ENCODE data around the gene SIRPB2. TPM values are rescaled to one million over a fixed set of nuclear protein-coding genes. Genes with fewer than 3 reads are reported as not detected.

Gene SIRPB2
- polyA plus RNA-seq, 3 donors, result 0.79 to 0.87 (median 0.83) TPM

DNA sequence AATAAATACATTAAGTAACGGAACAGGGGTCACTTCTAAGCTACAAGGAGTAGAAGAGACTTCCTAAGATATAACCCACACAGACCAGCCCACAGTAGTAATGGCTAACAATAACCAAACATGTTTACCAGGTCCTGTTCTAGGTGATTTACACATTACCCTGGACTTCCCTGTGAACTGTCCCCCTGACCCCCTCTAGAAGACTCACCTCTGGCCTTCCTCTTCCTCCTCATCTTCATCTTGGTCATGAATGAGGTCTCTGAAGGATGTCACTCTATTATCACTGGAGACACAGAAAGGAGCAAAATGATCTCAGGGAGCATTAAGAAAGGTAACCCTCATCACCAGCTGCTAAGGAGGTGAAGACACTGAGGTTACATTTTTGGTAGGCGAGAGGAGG lies 33.2 kb downstream of the SIRPB2 start:
- no peak for DNase-seq (ENCODE audit: extremely low read depth in 1 of 11, low read depth in 9 of 11, low spot score in 4 of 11)

DNA sequence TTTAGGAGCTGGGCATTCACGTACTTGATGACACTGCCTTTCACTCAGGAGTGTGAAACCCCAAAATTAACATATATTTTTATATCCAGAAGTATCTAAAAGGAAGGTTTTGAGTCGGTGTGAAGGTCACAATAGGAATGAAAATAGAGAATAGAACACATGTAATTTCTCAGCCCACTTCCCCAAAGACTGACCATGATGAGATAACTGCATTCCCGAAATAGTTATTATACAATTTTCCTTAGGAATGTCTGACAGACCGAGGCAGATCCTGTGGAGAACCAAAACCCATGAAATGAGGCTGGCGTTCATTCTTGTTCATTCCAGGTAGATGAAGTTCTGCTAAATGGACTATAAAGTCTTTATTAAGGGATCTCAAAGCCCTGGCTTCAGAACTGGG lies 34.9 kb downstream of the SIRPB2 start:
- DNase-seq (ENCODE audit: extremely low read depth in 1 of 11, low read depth in 9 of 11, low spot score in 4 of 11), result no peak

DNA sequence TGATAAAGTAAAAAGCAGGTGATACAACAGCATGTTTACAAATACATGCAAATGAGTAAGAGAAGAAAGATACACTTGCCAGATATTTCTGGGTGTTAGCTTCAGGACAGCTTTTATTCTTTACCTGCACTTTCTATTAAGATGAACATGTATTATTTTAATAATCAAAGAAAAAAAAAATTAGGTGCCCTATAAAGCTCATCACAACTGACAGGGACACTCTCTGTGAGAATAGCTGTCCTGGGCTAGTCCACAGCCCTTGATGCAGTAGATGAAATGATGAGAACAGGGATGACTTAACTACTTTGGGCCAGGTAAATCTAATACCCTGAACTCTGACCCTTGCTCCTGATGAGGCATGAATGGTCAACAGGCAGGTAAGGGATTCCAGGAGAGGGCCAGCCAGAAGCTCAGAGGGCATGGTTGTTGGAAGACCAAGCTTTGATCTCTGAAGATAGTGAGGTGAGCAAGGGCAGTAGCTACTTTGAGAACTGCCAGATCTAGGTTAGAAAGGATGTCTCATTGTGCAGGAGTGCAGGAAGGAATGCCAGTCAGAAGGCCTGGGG lies 40.2 kb downstream of the SIRPB2 start:
- DNase-seq (ENCODE audit: extremely low read depth in 1 of 11, low read depth in 9 of 11, low spot score in 4 of 11), result no peak

DNA sequence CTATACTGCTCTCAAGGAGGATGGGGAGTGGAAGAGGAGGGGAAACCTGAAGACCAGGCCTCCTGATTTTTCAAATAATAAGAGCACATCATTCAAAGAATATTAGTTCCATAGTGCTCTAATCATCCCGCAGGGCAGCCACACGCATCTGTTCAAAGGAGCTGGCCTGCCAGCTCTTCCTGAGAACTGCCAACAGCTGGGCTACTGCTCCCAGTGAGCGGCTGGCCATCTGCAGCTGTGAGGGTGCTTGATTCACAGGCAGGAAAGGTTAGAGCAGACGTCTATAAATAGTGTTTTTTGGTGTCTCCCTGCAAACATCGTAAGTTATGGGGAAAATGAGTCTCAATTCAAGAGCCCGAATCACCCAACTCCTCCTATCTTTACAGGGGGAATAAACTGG lies 41.9 kb downstream of the SIRPB2 start:
- DNase-seq (ENCODE audit: extremely low read depth in 1 of 11, low read depth in 9 of 11, low spot score in 4 of 11), result no peak

DNA sequence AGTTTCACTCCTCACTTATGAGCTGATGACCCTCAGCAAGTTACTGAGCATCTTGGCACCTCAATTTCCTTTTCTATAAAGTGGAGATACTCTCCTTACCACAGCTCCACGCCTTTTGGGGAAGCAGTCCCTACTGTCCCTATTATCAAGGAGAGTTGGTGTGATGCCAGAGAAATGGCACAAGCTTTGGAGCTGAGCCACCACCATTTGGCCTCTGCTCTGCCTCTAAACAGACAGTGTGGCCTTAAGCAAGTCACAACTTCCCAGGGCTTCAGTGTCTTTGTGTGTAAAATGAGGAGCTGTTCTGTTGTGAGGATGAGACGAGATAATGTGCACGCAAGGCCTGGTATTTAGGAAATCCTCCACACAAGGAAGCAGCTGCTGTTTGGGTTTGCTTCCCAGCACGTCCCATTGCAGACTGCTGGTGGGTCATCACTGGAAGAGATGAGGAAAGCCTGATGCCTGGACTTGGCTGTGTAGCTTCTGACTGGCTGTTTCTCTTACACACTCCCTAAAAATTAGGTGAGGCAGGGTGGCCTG lies 43.1 kb downstream of the SIRPB2 start:
- DNase-seq (ENCODE audit: extremely low read depth in 1 of 11, low read depth in 9 of 11, low spot score in 4 of 11), result no peak

DNA sequence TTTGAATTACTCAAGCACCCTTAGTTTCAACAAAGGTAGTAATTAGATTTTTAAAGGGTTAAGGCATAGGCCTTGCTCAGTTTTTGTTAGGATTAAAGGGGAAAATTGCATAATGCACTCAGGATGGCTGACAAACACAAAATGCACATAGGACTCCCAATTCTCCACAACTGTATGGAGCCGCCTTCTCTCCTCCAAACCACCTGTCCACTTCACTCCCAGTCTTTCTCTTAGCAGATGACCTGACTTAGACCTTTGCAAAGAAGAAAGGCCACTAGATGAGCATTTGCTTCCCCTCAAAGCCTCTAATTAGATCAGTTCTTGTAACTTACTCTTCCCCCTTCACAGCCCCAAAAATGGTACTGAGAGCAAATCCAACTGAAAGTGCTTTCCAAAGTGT lies 44.7 kb downstream of the SIRPB2 start:
- DNase-seq (ENCODE audit: extremely low read depth in 1 of 11, low read depth in 9 of 11, low spot score in 4 of 11), result no peak

DNA sequence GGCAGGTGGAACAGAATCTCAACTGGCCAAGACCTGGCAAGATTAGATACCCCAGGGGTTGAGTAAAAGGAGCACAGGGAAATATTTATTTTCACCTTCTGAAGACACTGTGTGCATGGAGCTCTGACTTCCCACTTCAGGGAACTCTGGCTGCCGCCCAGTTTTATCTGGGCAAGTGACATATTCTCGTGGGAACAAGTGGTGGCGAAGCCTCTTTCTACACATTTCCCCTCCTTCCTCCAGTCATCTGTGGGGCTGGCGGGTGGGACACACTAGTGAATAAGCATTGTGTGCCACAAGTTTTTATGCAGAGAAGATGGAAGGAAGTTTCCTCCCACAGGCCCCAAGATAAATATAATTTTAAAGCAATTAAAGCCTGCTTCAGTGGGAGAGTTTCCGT lies 48.1 kb downstream of the SIRPB2 start:
- no peak for DNase-seq (ENCODE audit: extremely low read depth in 1 of 11, low read depth in 9 of 11, low spot score in 4 of 11)

DNA sequence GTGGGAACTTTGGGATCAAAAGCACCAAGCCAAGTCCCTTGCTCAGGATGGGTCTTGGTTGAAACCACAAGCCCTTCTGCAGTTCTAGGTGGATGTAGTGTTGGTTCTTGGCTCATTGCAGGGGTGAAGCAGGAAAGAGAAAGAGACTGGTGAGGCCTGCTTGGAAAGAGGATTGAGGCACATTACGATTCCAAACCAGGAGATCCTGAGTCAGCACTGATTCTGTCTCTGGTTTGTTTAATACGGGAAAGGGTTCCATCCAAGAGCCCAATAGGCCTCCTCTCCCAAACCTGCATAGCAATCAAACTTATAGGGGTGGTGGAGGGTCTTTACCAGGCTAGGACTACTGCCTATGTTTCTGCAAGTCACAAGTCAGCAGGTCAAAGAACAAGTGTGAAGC lies 48.9 kb downstream of the SIRPB2 start:
- DNase-seq (ENCODE audit: extremely low read depth in 1 of 11, low read depth in 9 of 11, low spot score in 4 of 11), result no peak

DNA sequence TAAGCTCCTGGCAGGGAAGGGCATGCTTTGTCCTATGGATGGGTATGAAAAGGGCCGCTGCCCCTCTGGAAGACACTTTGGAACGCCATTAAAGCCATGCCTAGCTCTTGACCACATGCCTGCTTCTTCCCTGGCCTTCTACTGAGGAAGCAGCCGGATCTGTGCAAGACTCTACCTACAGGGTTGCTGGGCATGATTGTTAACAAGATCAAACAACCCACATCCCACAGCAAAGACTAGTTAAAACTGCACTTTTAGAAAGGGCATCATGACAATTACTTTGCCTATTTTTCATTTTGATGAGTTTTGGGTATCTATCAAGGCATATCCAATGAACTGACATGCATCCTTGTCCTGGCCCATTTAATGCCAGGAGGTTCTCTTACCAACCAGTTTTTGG lies 50.1 kb downstream of the SIRPB2 start:
- no peak for DNase-seq (ENCODE audit: extremely low read depth in 1 of 11, low read depth in 9 of 11, low spot score in 4 of 11)

DNA sequence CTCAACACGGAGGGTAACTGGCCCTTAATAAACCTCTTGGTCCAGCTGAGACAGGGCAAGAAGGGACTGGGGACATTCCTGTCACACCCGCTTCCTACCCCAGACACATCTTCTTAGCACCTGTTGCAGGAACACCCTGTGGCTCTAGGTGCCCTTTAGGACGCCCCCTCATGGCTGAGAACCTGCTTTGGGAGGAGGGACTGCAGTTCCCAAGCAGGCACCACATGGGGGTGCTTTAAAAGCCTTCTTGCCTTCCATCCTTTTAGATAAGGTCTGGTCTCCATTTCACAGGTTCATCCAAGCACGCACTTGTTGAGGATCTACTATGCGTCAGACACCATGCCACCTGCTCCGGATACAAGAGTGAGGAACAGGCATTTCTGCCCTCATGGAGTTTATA lies 51.2 kb downstream of the SIRPB2 start:
- DNase-seq (ENCODE audit: extremely low read depth in 1 of 11, low read depth in 9 of 11, low spot score in 4 of 11), result no peak

DNA sequence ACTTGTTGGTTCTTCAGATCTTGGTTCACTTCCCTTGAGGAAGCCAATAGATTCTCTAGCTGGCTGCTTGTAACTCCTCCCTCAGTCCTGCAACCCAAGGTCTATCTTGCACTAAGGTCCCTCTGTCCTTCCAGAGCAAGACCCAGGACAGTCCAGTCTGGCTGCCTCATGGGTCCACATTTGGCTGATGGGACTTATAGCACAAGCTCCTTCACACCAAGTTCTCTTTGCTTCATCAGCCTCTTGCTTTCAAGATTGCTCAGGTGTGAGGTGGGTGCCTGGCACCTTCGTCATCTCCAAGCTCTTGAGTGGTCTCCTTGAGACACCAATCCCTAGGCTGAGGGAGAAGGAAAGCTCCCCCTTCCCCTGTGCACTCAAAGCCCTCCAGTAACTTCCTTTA lies 52.9 kb downstream of the SIRPB2 start:
- no peak for DNase-seq (ENCODE audit: extremely low read depth in 1 of 11, low read depth in 9 of 11, low spot score in 4 of 11)

DNA sequence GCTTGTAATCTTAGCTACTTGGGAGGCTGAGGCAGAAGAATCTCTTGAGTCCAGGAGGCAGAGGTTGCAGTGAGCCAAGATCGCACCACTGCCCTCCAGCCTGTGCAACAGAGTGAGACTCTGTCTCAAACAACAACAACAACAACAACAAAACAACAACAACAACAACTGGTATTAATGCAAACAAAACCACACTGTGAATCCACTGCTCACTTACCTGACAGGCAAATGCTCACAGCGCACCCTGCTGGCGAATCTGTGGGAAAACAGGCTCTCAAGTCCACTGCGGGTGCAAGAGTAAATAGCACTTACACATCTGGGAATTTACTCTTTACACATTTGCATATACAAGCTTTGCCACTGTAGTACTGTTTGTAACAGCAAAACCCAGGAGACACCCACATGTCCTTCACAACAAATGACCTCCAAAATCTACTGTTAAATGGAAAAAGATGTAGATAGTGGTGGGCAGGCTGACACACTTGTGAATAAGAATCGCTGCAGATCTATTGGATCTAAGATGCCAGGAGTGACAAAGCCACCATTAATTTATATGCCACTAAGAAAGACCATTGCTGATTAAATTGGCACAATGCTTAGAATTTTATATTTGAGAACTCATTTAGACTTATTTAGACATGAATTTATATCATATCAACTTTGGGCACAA lies 53.9 kb downstream of the SIRPB2 start:
- peak in 10 of 11 donors; percentile 35 to 59 (median 49) for DNase-seq (ENCODE audit: extremely low read depth in 1 of 11, low read depth in 9 of 11, low spot score in 4 of 11)

DNA sequence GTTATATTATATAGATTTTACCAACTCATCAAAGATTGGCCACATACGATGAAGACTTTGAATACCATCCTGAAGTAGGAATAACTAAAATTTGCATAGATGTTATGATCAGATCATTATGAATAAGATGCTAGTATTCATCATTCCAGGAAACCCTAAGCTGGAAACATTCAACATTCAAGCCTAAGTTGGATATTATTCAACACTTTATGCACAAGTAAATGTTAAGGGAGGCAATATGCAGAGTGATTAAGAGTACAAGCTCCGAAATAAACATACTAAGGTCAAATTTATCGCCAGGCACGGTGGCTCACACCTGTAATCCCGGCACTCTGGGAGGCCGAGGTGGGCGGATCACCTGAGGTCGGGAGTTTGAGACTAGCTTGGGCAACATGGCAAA lies 55.0 kb downstream of the SIRPB2 start:
- no peak for DNase-seq (ENCODE audit: extremely low read depth in 1 of 11, low read depth in 9 of 11, low spot score in 4 of 11)

DNA sequence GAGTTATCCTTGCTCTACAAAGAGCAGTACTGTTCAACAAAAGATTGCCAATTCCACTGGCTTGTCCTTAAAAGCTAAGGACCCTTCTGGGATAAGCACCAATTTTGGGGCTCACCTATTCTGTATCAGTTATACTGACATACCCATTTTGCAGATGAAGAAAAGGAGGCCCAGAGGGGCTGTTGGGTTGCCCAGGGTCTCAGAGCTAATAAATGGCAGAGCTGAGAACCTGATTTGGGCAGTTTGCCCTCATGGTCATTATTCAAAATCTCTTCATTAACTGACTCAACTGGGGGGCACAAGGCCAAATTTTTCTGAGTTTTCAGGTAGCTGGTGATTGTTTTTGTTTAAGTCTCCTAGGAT lies 55.9 kb downstream of the SIRPB2 start:
- no peak for DNase-seq (ENCODE audit: extremely low read depth in 1 of 11, low read depth in 9 of 11, low spot score in 4 of 11)

DNA sequence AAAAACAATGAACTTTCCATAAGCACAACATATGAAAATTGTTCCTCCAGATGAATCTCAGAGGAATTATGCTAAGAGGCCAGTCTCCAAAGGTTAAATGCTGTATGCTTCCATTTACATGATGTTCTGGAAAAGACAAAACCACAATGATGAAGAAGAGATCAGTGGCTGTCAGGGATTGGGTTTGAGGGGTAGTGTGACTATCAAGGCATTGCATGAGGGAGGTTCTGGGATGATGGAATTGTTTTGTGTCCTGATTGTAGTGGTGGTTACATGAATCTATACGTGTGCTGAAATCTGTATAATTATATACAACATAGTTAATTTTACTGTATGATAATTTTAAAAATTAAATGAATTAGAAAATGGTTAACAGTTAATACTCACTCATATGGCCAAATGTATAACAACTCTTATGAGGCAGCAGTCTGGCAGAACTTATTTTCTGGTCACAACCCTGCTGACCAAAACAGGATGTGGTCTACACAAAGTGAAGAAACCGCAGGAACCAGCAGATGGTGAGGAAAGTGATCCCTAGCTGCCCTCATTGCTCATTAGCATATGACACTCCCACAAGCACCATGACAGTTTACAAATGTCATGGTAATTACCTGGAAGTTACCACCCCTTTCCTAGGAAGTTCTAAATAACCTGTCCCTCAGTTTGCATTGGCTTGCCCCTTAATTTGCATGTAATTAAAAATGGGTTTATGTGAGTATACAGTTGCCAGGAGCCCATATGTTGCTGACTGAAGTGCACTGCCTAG lies 56.5 kb downstream of the SIRPB2 start:
- no peak for DNase-seq (ENCODE audit: extremely low read depth in 1 of 11, low read depth in 9 of 11, low spot score in 4 of 11)

DNA sequence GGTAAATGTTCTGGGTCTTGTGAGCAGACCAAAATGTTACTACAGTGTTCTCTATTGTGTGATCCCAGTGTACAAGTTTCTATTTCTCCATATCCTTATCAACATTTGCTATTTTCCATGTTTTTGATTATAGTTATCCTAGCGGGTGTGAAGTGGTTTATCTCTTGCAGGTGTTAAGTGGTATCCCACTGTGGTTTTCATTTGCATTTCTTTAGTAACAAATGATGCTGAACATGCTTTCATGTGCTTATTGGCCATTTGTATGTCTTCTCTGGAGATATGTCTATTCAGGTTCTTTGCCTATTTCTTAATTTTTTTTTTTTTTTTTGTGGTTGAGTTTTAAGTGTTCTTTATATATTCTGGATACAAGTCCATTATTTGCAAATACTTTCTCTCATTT lies 60.1 kb downstream of the SIRPB2 start:
- no peak for DNase-seq (ENCODE audit: extremely low read depth in 1 of 11, low read depth in 9 of 11, low spot score in 4 of 11)

DNA sequence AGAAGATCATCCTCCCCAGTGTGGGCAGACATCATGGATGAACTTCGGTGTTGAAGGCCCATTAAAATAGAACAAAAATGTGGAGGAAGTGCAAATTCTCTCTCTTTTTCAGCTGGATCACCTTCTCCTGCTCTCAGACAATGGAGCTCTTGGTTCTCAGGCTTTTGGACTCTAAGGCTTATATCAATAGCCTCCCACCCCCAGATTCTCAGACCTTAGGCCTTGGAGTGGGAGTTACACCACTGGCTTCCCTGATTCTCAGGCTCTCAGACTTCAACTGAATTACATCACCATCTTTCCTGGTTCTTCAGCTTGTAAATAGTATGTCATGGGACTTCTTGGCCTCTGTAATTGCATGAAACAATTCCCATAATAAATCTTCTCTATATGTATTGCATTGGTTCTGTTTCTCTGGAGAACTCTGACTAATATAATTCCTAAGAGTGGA lies 61.2 kb downstream of the SIRPB2 start:
- no peak for DNase-seq (ENCODE audit: extremely low read depth in 1 of 11, low read depth in 9 of 11, low spot score in 4 of 11)

DNA sequence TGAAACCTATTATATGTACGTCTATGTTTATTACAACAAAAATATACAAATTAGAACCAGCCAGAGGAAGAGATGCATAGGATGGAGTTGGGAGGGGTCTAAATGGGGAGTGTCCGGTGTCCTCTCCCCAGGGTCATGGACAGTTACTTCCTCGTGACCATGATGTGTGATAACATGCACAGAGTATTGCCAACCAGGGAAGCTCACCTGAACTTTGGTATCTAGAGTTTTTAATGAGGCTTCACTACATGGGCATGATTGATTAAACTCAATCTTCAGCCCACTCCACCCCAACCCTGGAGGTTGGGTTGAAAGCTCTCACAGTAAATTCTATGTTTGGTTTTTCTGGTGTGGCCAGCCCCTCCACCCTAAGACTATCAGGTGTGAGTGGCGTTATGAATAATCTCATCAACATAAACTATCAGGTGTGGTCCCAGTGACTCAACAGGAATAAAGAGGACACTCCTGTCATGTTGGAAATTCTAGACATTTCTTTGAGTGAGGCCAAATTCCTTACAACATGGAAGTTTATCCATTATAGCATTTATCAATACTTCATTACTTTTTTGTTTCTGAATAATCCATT lies 62.0 kb downstream of the SIRPB2 start:
- no peak for DNase-seq (ENCODE audit: extremely low read depth in 1 of 11, low read depth in 9 of 11, low spot score in 4 of 11)

DNA sequence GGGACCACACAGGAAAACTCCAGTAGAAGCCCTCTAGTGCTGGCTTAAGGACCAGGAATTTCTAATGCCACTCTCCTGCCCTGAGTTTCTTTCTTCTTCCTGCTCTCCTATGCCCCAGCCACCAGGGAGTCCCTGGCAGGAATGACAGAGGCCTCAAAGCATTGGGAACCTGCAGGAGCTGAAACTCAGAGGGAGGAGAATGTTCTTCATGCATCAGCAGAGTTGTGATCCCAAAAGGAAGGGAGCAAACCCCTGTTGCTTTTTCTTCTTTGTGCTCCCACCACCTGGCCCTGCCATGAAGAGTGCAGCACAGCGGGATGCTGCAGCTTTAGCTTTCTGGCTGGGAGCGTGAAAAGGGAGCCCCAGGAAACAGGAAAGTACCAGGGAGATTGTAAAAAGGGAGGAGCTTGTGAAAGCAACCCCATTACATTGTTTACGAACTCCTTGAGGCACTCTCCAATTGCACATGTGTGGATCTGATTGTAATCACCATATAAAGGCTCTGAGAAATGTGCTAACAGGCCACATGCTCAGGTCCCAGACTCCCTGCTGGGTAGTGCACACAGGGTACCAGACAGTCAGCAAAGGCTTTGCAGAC lies 63.7 kb downstream of the SIRPB2 start:
- no peak for DNase-seq (ENCODE audit: extremely low read depth in 1 of 11, low read depth in 9 of 11, low spot score in 4 of 11)

Measured in renal cortex interstitium (tissue), 11 donors.